Measurements from ENCODE around the gene DAPK2.
"Not testable (repeated sequence)": the region's sequence is repeated elsewhere in the genome, so short reads cannot be mapped to it uniquely, and the experiment has no call there.

DAPK2 gene

DNA sequence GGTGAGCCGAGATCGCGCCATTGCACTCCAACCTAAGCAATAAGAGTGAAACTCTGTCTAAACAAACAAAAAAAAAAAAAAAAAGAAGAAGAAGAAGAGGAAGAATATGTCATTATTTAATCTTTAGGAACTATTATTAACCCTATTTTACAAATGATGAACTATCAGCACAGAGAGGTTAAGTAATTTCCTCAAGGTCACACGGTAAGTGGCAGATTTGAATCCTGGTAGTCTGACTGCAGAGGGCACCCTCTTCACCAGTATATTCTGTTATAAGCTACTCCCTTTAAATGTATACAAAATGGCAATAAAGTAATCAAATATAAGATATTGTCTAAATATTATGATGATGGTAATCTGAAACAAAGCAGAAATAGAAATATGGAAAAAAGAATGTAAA is 135.1 kb downstream of the DAPK2 start:
- no peak for DNase-seq

DNA sequence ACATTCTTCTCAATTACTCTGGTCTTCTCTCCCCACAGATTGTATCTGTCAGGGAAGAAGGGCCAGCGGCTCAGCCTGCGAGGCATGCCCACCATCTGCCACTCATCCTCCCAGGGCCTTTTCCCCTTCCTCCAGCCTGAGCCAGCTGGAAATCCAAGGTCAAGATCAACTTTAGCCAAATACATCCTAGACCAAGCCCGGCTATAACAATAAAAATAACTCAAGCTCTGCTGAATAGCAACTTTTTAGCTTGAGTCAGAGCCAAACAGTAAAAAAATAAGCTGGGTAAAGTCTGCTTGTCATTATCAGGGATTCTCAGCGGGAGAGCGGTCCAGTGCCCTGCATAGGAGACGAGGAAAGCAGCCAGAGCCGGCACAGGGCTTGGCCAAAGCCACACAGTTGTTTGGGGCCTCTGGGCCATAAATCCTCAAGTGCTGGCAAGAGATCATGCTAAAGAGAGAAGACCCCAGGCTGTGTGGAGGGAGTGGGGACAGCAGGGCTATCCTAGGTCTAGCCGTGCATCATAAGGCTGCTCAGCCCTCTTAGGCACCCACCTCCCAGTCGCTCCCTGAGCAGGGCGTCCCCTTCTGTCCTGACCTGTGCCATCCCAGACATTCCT is 136.4 kb downstream of the DAPK2 start:
- no peak for DNase-seq

DNA sequence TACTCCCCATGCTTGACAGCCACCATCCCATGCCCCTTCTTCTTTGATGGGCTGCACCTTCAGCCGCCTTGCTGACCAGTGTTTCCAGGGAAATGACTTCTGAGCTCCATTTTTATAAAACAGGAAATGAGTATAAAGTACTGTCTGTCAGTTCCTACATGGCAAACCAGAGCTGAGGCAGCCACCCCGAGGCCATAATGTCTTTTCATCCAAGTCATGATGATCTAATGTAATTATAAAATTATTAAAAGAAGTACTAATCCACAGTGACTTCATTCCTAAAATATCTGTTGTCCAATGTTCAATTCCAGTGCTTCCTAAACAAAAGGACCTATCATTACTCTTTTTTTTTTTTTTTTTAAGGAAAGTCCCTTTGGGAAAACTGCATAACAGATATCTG is 137.3 kb downstream of the DAPK2 start:
- no peak for DNase-seq

DNA sequence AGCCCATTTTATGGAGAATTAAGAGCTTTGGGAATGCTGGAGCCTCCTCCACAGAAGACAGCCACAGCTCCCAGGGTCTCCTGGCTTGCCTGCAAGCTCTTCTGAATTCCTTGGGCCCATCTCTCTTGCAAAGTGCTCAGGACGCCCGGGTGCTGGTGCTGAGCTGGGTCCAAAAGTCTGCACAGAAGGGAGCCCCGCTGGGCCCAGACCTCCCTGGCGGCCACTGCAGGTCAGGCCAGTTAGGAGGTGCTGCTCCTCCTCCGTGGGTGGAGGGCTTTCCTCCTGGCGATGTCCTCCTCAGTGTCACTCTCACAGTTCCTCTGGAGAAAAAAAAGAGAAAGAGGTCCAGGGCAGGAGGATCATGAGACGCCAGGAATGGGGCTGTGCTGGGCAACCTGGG is 138.0 kb downstream of the DAPK2 start:
- no peak for DNase-seq

DNA sequence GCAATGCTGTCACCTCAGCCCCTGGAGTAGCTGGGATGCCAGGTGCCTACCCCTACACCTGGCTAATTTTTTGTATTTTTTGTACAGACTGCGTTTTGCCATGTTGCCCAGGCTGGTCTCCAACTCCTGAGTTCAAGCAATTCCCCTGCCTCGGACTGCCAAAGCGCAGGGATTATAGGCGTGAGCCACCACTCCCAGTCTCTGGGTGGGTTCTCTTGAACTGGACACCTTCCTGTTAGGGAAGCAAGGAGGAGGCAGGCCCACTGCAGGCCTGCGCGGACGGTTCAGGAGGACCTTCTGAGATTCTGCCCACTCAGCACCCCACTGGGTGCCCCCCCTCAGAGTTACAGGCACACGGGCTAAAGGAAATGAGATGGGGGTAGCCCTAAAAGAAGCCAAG is 138.8 kb downstream of the DAPK2 start:
- no peak for DNase-seq

DNA sequence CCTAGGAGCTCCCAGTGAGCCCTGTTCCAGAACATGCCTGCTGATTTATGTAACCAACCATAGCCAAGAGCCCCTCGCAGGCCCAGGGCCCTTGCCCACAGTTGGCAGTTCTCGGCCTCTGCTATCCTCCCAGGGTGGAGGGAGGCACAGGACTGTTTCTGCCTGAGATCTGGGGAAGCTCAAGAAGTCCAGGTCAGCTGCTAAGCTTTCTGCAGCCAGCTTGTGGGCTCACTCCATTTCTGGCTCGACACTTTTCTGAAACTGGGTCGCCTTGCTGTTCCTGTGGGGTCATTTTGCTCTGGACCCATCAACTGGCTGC is 140.1 kb downstream of the DAPK2 start:
- no peak for DNase-seq

DNA sequence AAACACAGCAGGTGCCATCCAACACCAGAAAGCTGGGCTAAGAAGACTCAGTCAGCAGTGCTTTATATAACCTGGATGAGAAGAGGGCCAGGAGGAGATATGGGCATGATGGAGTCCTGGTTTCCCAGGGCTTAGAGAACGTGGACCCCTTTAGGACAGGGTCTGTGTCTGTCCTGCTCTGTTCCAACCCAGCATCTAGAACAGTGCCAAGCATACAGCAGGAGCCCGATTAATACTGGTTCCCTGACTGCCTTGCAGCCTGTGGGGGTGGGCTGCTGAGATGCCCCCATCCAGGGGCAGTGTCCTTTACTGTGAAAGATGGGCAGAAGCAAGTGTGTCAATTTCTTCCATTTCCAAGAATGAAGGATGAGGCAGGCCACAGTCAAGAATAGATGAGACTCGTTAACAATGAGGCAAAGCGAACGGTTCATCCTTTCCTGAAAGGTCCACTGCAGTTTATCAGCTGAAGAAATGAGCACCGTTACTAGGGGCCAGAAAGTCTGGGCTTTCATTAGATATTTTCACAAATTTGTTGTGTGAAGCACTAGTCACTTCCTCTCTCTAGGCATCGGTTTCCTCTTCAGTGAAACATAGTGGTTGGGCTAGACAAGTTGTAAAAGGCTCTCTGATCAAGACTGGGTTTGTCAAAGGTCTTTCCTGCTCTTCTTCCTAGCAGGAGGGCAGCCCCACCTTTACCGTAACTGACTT is 140.6 kb downstream of the DAPK2 start:
- DNase-seq, result peak; percentile 38

DNA sequence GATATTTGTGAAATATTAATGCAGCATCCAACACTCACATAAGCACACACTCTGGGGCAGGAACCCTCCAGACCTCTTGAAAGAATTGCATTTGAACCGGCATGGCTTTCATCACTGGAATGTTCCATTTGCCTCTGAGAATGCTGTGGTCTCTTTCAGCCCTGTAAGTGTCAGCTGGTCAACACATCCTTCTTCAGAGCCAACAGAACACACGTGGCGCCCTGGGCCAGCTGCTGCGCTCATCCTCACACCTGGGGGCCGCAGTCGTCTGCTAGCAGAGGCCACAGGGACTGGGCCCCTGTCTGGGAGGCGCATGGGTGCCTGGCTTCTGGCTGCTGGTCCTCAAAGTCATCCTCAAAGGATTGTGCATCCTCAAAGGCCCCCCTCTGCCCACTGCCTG is 141.2 kb downstream of the DAPK2 start:
- no peak for DNase-seq

DNA sequence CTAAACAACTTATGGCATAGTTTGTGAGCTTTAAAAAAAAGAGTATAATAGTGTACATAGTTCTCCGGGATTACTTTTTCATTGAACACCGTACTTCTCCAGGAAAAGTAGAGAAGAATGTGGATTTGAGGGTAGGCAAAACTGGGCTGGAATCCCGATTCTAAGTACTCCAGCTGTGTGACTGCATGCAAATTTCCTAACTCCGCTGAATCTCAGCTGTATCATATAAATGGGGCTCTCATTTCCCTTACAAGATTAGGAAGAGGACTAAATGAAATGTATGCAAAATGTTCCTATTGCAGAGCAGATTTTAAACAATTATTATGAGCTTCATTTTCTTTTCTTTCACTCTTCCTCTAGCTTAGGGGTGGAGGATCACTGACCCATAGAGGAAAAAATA is 142.2 kb downstream of the DAPK2 start:
- no peak for DNase-seq

DNA sequence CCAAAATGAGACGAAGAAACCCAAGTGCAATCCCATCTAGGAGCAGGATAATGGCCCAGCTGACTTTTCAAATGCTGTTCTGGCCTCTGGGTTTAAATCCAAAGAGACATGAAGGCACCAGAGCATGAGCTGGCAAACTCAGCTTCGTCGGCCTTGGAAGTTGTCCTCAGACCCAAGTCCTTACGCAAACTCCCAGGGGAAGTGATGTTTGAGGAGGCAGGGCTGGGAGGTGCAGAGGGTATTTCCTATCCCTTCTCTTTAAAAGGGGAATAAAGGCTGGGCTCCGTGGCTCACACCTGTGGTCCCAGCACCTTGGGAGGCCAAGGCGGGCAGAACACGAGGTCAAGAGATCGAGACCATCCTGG is 143.6 kb downstream of the DAPK2 start:
- no peak for DNase-seq

DNA sequence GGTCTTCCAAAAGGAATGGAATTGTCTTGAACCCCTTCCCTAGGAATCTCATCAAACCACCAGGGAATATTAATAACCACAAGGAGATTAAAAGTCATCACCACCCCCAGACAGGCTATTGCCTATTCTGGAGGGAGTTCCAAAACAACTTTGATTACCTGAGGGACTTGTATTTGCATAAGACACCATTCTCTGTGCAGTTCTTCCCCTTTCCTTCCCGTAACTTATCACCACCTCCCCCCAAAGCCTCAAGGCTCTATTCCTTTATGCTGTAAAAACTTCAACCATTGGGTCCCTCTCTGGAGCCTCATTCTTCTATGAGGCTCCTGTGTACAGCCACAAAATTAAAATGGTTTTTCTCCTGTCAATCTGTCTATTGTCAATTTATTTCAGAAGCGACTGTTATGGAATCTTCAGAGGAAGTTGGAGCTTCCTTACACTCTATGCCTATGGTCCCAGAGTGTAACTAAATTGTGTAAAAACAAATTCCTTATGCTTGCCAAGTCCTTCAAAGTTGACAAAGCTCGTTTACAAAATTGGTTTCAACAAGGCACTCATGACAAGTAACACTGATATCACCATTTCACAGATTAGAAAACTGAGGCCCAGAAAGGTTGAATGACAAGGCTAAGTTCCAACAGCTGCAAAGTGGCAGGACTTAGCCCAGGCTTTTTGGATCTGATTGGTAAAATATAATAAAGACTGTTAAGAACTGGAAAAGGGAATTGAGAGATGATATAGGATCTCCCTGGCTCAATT is 144.2 kb downstream of the DAPK2 start:
- DNase-seq, result no peak

DNA sequence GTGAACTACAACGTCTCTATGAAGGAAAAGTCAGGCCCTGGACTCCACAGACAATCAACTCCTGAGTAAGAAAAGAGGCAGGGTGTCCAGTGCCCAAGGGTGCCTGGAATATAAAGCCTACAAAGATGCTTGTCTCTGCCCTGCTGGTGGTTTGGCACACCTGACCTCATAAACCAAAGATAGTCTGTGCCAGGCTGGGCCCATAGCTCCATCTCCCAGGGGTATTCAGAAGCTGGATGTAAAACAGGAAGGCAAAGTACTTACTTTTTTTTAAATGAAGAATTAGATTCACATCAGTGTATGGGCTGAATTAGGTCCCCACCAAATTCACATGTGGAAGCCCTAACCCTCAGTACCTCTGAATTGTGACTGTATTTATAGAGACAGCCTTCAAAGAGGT is 146.0 kb downstream of the DAPK2 start:
- DNase-seq, result no peak

DNA sequence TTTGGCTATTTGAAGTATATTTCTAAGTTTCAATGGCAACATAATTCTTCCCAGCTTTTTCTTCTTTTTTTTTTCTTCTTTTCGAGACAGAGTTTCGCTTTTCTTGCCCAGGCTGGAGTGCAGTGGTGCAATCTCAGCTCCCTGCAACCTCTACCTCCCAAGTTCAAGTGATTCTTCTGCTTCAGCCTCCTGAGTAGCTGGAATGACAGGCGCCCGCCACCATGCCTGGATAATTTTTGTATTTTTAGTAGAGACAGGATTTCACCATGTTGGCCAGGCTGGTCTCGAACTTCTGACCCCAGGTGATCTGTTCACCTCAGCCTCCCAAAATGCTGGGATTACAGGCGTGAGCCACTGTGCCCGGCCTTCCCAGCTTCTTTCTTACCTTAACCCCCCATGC is 146.7 kb downstream of the DAPK2 start:
- DNase-seq, result not testable (repeated sequence)

DNA sequence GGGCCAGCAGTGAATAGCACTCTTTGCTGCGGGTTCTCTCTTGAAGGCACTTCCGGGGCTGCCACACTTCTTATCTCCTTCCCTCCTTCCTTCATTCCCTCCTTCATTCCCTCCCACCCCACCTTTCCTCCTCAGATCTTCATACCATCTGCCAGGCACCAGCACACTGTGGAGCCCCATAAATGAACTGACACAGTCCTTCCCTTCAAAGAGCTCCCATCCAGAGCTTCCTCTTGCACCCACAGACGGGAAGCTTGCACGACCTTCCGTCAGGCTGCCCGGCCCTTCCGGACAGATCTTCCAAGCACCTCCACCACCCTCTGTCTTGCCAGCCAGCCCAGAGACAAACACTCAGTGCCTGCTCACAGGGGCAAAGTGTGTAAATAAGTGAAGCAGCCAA is 147.1 kb downstream of the DAPK2 start:
- DNase-seq, result peak; percentile 29

DNA sequence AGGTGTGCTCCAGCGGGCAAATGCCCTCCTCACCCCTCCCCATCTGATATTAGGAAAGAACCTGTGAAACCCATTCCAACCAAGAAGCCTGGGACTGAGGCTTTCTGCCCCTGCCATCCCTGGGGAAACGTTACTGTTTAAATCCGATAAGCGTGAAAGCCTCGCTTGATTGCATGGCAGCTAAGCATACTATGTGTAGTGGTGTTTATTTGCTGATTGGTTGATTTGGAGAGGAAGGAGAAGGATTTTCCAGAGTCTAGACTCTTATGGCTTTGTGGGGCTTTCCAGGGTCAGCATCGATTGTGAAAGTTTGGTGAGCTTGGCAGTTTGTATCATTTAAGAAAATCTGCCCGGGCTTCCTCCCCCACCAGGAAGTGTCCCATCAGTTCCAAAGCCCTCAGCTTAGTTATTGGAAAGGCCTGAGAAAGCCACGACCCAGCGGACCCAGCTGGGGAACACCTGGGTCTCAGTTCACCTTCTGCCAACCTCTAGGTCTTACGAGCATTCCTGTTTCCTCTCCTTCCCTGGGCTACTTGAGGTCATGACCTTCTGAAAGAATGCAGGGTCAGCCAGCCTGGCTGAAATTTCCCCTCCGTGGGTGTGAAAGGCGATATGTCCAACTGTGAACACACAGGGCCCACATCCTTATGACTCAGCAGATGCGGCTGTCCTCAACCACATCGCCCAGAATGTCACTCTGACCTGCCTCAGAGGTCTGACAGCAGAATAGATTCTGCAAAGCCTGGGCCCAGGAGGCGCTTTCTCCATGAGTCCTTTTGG is 149.8 kb downstream of the DAPK2 start:
- no peak for DNase-seq

DNA sequence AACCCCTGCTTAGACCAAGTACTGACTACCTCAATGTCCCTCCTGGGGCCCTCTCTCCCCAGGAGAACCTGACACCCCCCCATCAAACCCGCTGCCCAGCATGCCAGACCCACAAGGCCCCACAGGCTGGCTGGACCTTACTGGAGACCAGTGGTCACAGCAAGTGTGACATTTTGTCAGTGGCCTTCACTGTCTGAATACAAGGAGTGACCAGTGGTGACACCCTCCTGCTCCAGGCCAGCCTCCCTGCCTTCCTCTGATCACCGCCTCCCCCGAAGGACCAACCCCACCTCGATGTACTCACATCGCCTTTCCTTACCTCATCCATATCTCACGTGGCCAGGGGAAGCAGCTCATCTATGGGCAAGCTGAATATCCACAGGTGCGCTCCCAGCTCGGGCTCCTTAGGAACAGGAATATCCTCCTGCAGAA is 150.5 kb downstream of the DAPK2 start:
- no peak for DNase-seq

DNA sequence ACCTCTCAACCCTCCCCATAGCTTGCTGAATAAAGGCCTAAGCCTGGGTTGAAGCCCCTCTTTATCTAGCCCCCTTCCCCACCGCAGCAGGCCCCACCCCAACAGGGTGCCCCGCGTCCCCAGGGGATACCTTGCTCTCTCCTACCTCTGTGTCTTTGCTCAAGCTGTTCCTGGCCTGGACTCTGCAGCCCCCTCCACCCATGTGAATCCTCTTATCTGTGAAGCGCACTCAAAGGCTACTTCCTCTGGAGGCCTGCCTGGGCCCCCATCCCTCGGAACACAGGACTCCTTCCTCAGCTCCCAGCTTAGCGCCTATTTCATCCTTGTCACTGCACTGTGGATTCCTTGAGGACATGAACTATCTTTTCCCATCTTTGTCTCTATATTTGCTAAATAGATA is 151.1 kb downstream of the DAPK2 start:
- no peak for DNase-seq

DNA sequence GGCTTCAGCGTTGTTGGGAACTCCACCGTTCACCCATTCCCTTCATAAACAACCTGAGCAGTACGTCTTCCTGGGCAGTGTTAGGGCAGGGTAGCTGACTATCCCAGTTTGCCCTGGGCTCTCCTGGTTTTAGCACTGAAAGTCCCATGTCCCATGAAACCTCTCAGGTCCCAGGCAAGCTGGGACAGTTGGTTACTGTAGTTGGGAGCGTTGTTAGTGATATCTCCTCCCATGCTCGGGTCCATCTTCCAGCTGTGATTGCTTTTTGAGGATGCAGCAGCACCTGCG is 151.7 kb downstream of the DAPK2 start:
- no peak for DNase-seq

DNA sequence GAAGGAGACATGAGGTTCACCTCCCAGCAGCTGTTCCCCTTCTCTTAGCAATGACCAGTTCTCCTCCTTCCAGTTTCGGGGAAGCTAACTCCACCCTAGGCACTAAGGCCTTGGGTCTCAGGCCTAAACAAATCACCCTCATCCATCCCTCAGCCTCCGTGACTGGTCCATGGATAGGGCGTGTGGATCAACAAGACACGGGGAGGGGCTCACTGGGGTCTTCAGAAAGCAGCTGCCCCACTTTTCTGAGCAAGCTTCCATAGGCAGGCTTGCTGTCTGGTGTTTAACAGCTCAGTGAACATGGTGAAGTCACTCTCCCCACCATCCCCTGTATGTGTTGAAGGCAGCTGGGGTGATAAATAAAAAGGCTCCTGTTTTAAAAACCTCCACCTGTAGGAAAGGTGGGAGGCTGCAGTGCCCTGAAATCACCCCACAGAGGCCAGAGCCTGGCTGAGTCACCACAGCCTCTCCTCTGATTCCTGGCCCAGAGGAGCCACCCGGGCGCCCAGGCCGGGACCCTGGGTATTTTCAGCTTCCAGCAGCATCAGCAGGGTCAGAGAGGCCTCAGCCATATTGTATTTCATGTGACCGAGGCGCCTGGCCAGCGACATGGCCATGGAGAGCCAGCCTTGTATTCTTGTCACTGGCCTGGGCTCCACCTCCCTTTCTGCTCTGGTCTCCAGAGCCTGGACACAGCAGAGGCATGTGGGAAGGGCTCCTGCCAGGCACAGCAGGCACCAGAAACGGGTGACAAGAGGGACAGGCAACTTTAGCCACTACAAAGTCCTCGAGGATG is 152.2 kb downstream of the DAPK2 start:
- DNase-seq, result no peak

DNA sequence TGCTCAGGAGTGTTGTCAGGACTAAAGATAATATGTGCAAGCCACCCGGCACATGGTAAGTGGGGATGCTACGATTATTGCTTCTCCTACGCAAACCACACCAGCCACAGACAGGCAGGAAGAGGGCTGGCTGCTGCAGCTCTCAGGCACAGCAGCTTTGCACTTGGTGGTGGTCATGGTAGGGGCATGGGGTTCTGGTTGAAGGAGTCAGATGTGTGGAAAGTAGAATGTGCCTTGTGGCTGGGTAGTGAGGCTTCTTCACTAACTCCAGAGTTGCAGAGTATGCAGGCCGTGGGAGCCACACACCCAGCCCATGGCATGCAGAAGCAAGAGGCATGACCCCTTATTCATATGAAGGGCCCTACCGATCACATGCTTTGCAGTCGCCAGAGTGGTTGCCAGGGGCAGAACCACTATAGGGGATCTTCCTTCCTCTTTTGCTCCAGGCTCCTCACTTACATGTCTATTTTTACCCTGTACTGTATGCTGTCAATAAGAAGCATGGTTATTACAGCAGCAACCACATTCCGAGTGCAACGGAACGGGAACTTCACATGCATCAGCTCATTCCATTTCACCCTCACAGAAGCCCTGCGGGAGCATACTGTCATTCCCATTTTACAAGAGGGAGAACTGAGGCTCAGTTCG is 153.4 kb downstream of the DAPK2 start:
- peak; percentile 81 for DNase-seq

DNA sequence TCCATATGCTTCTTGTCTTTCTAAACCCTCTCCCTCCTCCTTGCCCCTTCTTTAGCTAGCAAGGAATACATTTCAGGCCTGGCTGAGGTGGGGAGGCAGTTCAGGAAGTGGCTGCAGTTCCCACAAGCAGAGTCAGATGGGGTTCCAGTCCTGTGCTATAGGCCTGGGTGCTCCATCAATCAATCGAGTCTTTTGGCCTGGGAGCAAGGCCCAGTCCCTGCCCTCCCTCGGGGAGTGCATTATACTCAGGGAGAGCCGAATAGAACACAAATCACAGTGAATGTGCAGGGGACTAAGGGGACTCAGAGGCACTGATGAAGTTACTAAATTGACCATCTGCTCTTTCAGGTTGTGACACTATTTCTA is 154.5 kb downstream of the DAPK2 start:
- DNase-seq, result no peak

DNA sequence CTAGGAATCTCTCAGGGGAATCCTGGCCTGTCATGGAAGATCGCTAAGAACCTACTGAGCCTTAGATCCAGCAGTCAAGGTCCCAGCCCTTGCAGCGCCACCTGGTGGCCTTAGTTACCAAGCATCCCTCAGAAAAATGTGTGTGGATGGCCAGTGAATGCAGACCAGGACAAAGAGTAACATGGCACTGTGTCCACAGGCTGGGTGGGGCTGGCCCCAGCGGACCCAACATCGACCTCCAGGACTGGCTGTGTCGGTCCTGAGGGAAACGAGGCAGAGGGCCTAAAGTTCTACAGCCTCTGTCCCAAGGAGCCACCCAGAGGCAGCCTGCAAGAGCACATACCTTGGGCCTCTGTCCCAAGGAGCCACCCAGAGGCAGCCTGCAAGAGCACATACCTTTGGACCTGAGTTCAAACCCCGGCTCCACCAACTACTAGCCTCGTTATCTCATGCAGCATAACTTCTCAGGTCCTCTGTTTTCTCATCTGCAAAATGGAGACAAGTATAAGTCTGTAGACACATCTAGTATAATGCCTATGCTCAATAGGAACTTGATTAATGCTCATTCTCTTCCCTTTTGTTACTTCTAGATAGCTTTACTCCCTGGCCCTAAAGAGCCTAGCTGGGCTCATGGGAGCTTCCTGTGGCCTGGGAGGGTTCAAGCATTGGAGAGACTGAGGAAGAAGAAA is 155.1 kb downstream of the DAPK2 start:
- peak; percentile 85 for DNase-seq

Data from CD4-positive, alpha-beta T cell treated with Interleukin-17A for 4 hours (primary cell).